ENCODE data around the gene ARL8B.
A peak's percentile ranks its signal among the peaks of the same experiment; 100 is the strongest.
"Not testable (repeated sequence)": the region's sequence is repeated elsewhere in the genome, so short reads cannot be mapped to it uniquely, and the experiment has no call there.

ARL8B gene

DNA sequence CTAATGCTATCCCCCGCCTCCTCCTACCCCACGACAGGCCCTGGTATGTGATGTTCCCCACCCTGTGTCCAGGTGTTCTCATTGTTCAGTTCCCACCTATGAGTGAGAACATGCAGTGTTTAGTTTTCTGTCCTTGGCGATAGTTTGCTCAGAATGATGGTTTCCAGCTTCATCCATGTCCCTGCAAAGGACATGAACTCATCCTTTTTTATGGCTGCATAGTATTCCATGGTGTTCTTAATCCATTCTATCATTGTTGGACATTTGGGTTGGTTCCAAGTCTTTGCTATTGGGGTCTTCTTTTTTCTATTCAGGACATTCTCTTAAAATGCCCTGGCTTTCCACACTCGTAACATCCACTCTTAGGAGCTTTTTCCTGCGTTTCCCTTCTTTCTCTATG, 25.1 kb downstream of the ARL8B start:
- not testable (repeated sequence) for DNase-seq (ENCODE audit: low read depth)

DNA sequence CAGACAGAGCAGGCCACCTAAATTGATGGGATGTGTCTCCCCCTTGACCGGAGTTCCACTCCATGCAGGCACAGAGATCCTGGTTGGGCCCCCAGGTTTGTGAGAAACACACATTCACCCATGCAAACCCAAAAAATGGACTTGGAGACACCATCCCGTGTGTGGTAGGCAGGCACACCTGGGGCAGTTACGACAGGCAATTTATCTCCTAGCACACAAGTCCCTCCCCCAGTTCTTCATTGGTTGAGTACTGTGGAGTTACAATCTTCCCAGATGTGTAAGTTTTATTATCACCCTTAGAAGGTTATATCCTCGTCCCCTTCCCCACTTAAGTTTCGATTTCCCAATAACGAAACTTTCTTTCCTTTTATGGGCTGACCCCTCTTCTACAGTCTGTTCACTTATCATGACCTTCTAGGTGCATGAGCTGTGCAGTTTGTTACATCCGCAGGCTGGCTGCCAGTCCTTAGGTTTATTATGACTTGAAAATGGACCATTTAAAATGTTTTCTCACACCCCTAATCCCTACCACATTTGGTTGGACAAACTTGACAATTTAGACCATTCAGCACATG, 27.3 kb downstream of the ARL8B start:
- no peak for DNase-seq (ENCODE audit: low read depth)

DNA sequence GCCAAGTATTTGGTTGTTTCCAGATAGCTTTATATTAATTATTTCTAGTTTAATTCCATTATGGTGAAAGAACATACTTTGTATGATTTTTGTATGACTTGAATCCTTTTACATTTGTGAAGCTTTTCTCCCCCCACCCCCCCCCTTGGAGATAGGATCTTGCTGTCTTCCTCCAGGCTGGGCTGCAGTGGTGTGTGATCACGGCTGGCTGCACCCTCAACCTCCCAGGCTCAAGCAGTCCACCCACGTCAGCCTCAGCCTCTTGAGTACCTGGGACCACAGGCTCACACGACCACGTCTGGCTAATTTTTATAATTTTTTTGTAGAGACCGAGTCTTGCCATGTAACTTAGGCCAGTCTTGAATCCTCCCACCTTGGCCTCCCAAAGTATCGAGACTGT, 29.5 kb downstream of the ARL8B start:
- DNase-seq (ENCODE audit: low read depth) = no peak

DNA sequence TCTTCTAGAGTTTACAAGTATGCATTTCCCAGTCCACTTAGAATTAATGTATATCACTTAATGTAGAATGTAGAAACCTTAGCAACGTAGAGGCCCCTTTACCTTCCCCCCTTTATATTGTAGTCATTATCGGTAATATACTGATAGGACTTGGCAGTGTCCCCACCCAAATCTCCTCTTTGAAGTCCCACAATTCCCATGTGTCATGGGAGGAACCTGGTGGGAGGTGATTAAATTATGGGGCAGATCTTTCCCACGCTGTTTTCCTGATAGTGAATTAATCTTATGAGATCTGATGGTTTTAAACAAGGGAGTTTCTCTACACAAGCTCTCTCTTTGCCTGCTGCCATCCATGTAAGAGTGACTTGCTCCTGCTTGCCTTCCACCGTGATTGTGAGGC, 31.0 kb downstream of the ARL8B start:
- DNase-seq (ENCODE audit: low read depth) = no peak

DNA sequence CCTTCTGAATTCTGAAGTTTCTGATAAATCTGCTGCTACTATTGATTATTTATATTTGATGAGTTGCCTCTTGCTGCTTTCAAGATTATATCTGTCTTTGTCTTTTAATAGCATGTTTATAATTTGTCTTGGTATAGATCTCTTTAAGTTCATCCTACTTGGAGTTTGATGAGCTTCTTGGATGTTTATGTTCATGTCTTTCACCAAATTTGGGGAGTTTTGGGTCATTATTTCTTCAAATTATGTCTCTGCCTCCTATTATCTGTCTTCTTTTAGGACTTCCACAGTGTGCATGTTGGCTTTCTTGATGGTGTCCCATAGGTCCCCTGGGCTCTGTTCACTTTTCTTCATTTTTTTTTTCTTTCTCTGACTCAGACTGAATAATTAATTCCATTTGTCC, 33.1 kb downstream of the ARL8B start:
- no peak for DNase-seq (ENCODE audit: low read depth)

DNA sequence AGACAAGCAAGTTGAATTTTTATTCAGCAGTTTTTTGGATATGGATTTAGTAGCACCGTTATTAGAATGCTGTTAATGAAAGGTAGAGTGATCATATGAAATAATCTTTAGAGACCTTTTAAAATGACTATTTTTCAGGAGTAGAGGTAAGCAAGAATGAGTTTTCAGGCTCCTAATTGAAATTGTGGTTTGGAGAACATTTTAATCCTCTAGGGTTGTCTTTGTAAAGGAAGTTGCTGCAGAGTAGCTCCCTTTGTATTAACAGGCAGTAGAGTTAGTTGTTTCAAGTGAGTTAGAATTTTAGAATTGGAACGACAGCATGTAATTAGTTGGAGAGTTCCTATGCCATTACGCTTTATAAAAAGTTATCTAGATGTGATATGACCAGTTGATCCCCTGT, 38.2 kb downstream of the ARL8B start:
- DNase-seq (ENCODE audit: low read depth) = no peak

DNA sequence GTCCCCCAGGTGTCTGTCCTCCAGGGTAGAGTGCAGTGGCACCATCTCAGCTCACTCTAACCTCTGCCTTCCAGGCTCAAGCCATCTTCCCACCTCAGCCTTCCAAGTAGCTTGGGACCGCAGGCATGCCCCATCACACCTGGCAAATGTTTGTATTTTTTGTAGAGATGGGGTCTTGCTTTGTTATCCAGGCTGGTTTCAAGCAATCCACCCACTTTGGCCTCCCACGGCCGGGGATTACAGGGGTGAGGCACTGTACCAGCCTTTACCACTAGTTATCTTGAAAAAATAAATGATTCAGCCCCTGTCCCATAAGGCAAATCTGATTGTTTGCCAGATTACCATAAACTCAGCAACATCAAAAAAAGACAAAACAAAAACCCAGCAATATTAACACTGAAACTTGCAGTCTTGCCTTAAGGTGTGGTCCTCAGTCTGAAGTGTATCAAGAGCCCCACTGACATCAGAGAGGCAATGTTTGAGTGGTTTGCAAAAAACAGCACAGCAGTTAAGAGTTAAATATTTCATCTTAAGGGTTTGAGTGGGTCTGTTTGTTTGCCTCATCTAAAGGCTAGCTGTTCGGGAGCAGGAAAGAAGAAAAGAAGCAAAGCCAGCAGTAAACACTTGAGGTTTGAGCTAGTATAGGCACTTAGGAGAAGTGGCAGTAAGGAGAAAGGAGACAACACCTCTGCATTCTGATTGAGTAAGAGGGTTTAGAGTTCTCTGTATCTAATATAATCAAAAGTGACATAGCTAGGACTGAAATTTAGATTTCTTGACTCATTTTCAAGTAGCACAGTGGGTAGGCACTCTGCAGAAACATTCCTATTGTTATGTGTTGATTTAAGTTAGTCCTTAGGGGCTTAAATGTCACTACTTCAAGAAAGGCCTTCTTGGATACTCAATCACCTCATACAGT, 39.1 kb downstream of the ARL8B start:
- no peak for DNase-seq (ENCODE audit: low read depth)

DNA sequence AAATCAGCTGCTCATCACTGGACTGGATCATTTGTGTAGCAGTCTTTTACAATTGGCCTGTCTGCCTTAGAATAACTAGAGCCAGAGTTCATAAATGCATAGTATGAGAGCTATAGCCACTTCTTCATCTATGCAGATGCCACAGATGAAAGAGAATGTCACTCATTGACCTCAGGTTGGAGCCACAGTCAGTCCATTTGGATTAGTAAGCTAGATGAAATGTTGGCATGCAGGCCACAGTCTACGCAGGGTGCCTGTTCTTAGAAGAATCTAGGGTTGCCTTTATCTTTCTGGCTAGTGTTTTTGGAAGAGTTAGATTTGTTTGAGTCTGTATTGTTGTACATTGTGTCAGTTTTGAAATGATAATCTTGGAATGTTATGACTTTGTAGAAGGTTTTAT, 40.0 kb downstream of the ARL8B start:
- DNase-seq (ENCODE audit: low read depth) = peak; percentile 37

DNA sequence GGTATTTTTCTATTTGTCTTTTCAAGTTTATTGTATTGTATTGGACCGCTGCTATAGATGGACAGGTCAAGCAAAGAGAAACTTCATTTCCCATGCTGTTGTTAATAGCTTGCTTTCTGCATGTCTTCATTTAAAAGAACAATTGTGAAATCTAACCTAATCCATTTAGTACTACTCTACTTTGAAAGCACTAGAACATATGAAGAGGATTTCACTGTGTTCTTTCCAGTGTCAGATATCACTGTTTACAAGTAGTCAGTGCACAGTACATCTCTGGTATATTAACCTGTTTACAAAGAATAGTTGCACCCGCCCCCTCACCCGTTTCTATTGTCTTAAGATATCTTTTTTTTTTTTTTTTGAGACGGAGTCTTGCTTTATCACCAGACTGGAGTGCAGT, 43.6 kb downstream of the ARL8B start:
- no peak for DNase-seq (ENCODE audit: low read depth)

DNA sequence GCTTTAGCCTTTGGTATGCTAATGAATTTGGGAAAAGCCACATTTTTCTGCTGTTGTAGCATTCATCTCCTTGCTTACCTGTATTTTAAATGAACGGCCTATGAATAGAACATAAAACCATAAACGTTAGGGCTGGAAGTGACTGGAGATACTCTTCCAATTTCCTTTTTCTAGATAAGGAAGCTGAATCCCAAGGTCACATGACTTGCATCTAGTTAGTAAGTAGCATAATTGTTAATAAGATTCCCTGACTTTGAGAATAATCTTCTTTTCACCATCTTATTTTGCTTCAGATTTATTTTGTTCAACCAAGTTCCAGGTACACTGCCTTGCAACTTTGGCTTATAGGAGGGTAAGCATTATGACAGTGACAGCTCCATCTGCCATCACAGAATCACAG, 44.8 kb downstream of the ARL8B start:
- DNase-seq (ENCODE audit: low read depth) = no peak

DNA sequence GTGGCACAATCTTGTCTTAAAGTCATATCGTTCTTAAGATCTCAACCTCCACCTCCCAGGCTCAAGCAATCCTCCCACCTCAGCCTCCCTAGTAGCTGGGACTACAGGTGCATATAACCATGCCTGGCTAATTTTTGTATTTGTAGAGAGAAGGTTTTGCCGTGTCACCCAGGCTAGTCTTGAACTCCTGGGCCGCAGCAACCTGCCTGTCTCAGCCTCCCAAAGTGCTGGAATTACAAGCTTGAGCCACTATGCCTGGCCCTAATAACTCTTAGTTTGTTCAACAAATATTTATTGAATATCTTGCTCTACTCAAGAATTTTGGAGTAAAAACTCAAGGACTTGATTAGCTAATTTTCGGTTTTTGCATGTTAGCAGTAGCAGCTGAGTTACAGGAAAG, 46.0 kb downstream of the ARL8B start:
- no peak for DNase-seq (ENCODE audit: low read depth)

DNA sequence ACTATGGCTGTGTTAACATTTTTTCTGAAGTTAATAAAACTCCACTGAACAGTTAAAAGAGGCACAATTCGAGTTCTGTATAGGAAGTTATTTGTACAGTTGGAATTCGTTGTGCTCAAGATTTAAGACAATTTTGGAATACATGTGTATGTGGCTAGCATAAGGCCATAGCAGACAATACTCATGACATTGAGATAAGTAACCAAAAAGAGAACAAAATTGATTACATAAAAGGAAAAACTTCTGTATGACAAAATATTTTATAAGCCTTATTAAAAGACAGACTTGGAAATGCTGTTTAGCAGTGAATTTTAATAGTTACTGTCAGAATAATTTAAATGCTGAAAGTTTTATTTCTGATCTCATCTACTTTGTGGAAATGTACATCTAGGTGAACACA, 47.7 kb downstream of the ARL8B start:
- DNase-seq (ENCODE audit: low read depth) = no peak

DNA sequence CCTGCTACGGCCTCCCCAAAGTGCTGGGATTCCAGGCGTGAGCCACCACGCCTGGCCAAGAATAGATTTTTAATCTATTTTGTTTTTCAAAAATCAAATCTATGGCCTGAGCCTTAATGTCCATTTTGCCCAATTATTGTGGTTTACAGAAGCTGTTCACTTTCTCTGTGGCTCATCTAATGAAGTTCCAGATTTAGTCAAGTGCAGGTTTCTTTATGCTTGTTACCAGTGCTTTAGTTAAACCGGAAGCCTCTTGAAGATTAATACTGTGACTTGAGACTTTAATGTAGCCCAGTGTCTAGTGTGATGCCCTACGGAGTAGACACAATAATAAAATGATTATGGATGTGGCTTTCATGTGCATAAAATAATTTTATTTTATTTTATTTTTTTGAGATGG, 48.9 kb downstream of the ARL8B start:
- no peak for DNase-seq (ENCODE audit: low read depth)

DNA sequence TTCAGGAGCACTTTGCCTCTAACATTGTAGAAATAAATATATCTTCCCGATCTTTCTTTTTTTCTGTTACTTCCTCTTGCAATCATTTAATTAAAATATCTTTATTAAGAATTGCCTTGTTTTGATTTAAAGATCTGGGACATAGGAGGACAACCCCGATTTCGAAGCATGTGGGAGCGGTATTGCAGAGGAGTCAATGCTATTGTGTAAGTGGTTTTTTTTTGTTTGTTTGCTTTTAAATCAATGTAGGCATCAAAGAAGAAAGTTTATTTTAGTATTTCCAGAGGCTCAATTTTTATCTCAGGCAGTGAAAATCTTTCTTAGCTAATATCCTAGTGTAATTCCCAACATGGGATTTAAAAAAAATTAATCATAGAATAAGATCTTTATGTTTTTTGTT, 49.9 kb downstream of the ARL8B start:
- DNase-seq (ENCODE audit: low read depth) = no peak

DNA sequence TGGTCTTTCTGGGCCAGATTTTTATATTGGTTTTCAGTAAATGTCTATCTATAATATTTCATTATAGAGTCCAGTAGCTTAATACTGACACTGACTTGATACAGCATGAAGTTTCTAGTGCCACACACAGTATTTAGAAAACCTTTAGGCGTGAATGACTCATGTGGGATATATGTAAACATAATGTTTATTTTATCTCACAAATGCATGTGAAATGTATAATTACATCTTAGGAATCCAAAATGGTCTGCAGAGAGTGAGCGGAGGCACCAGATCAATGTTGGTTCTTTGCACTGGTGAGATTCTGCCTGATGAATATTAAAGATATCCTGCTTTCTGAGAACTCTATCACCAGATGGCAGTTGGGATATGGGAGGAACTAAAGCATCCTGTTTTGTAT, 56.9 kb downstream of the ARL8B start:
- DNase-seq (ENCODE audit: low read depth) = not testable (repeated sequence)

DNA sequence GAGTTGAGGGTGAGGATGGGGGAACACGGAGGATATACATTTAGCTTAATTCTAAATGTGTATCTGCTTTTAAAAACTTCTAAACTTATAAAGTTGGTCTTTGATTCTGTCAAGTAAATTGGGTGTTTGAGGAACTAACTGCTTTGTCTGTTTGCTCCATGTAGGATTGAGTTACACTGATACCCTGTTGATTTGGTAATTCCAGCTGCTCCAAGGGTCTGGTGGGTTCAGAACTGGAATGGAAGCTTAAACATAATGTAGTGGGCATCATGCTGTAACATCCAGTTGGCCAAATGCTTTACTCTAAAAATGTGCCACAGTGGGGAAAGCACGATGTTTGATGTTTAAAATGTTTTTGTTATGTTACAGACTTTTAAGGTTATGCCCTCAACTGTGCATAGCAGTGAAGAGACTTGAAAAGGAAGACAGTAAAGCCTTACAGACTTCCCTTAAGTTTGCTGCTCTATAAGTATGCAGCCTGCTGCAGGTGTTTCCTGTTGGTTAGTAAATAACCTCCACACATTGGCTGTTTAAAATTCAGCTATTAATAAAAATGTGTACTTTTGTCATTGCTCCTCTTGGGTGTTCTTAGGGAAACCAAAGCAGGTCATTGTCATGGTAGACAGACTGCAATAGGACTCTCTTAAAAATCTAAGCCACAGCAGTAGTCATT, 59.5 kb downstream of the ARL8B start:
- DNase-seq (ENCODE audit: low read depth) = no peak

DNA sequence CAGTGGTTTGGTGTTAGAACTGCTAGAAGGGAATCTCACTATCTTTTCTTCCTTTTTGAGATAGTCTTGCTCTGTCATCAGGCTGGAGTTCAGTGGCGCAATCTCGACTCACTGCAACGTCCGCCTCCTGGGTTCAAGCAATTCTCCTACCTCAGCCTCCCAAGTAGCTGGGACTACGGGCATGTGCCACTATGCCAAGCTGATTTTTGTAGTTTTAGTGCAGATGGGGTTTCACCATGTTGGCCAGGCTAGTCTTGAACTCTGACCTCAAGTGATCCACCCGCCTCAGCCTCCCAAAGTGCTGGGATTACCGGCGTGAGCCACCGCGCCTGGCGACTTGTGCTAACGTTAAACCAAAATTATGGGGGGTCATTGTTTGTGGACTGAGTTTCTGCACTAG, 61.6 kb downstream of the ARL8B start:
- not testable (repeated sequence) for DNase-seq (ENCODE audit: low read depth)

DNA sequence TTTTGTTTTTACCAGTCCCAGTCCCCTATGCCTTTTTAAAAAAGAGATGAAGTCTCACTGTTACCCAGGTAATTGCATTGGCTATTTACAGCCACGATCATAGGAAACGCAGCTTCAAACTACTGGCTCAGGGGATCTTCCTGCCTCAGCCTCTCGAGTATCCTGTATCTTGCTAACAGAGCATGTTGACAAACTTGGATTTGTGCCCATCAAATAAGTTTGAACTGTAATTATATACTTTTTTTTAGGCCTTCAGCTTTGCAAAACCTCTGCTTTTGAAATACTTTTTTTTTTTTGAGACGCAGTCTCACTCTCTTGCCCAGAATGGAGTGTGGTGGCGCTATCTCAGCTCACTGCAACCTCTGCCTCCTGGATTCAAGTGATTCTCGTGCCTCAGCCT, 62.4 kb downstream of the ARL8B start:
- no peak for DNase-seq (ENCODE audit: low read depth)

DNA sequence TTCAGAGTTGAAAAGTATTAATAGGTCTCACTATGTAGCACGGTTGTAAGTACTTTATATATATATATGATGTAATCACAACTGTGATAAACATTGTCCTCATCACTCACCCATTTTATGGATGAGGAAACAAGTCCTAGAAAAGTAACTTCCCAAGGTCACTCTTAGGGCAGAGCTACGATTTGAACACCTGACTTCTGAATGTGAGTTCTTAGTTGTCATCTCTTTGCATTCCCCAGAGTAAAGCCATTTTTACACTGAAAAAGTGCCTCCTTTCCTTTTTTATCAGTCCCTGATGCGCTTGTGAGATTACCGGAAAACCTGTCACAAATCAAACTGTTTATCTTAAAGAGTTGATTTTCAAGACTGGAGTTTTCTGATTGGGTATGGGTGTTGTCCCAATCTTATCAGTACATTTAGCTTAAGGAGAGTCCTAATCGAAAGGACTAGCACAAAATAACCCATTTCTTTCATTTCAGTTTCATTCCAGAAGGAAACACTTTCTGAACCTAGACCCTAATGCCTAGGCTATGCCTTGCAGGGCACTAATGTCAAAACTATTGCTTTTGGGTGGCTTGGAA, 63.1 kb downstream of the ARL8B start:
- no peak for DNase-seq (ENCODE audit: low read depth)

DNA sequence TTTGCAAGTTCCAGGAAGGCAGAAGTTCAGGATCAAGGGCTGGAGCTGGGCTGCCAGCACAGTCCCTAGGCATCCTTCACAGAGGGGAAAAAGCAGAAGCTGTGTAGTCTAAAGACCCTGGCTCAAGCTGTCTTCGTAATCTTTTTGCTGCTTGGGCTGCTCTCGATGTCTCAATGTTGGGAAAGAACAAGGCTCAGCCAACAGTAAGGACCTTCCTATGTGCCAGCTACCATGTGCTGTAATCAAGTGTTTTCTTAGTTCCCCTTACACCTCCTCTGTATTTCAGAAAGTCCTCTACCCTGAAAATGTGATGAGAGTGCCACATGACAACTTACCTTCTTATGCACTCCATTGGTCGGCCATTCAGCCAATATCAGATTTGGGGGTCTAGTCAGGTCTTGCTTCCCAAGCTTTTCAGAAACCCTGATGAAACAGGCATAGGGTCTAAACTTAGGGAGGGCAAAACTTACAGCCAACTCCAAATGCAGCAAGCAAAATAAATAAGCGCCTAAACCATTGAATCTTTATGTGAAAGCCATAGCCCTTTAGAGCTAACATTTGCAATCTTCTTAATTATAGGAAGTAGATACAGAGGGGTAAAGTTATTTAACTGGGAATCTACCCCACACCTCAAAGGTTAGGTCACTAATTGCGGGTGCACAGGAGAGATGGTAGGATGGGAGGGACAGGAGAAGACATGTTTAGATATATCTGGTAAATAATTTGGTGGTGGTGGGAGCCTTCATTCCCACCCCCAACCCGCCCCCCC, 64.2 kb downstream of the ARL8B start:
- no peak for DNase-seq (ENCODE audit: low read depth)

DNA sequence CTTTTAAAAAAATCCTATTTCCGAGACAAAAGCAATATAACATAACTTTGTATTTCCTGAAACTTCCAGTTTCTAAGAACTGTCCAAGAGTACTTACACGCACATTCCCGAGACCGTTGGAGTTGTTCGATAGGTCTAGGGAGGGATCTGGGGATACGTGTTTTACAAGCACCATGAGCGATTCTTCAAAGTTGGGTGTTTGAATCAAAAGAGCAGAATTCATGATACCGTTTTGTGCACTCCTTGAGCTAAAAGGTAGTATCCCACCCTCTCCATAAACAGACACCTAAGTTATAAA, 64.7 kb downstream of the ARL8B start:
- no peak for DNase-seq (ENCODE audit: low read depth)

DNA sequence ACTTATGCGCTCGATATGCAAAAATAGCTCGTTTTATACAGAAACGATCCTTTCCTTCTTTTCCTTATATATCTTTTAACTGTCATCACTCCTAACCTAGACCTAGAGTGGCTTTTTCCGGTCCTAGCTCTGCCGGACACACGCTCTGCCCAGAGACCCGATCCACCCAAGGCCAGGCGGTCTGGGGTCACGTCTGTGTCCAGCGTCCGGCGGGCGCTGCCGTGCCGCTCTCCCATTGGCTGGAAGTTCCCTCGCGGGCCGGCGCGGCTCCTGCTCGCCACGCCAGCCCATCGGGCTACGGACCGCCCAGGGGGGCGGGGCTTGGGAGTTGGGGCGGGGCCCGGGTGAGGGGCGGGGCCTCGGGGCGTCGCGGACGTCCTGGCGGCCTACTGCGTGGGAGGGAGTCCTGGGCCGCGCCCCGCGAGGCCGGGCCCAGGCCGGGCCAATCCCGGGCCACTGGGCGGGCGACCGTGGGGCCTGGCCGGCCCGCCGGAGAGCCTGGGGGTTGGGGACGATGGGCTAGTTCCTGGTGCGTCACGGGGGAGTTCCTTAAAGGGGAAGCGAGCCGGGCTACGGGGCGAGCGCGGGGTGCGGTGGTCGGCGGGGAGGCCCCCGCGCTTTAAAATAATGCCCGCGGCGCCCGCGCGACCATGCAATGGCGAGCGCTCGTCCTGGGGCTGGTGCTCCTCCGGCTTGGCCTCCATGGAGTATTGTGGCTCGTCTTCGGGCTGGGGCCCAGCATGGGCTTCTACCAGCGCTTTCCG, 65.2 kb downstream of the ARL8B start, which contains the start of gene EDEM1:
TSS of gene EDEM1 (plus strand) at position 552 of the 764 bp plus-strand sequence. CDS start at position 651, 99 bp downstream.
- peak; percentile 76 for DNase-seq (ENCODE audit: low read depth)
